Pulmonary artery endothelial cell (primary cell): ENCODE data around the gene TP63. TPM values are rescaled to one million over a fixed set of nuclear protein-coding genes. Genes with fewer than 3 reads are reported as not detected.

Experiments used
- DNase-seq: peaks from one replicate; pipeline ENCODE4 v3.0.0-alpha.2; 2011; ENCODE audit warnings: low read depth, low spot score
- total RNA-seq: library from RNA; depleted of rRNA; stranded (reverse); fragments of >200 nt; gene quantifications from 2 replicates; pipeline ENCODE4 v1.2.3, GENCODE V29; 2014

Gene TP63
- total RNA-seq, 1 donor from 2014 or later = not detected

DNA sequence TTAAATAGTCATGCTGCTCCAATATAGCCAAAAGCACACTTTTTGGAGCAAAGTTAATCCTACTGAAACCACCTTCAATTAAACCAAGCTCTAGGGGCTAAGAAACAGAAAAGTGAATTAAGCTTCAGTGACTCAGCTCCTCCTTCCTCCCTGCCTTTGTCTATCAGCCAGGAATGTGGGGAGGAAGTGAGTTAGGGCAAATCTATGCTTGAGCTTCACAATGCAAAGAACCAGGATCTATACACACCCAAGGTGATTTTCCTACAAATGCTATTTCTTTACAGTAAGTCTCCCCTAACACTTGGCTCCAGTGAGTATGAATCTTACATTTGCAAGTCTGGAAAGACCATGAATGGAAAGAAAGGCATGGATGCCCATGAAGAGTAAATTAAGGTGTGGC, 277.5 kb downstream of the TP63 start:
- peak; percentile 79 for DNase-seq

DNA sequence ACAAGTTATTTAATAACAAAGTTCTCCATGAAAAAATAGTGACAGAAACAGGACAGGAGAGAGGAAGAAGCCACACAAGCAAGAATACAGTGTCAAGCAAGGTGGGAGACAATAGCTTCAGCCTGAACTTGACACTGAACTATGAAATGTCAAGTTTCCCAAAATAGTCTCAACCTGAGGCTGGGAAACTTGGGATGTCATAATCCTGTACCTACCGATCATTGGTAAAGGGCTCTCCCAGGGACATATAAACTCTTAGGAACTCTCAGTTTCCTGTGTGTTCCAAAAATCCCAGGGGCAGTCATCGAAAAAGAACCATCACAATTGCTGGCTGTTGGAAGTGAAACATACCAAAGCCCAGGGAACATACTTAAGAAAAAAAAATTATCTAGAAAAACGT, 277.9 kb downstream of the TP63 start:
- no peak for DNase-seq

DNA sequence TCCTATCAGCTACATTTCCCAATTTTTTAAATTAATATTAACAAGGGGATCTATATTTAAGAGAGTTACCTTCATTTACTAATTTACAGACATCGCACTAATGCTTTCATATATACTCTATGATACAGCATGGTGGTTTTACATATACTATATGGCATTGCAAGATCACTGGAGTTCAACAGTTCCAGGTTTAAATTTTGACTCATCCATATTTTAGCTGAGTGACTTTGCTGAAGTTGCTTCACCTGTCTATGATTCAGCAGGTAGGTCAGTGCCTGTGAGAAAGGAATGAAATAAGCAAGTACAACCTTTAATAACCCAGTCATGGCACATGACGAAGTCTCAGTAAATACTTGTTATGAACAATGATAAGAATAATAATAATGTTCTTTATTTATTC, 278.4 kb downstream of the TP63 start:
- DNase-seq = no peak

DNA sequence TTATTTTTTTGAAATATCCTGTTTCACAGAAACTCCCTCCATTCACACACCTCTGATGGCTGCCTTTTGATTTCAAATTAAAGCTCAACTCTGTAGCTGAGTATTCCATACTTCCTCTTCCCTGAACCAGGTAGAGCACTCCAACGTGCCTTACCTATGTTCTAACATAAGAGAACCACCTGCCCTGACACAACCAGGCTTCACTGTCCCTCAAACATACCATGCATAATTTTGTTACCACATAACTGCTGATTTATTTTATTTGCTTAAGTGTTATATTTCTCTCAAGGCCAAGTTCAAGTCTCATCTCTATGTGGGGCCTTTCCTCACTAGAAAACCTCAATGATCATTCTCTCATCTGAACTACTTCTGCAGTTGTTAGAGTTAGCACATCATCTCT, 279.8 kb downstream of the TP63 start:
- no peak for DNase-seq

DNA sequence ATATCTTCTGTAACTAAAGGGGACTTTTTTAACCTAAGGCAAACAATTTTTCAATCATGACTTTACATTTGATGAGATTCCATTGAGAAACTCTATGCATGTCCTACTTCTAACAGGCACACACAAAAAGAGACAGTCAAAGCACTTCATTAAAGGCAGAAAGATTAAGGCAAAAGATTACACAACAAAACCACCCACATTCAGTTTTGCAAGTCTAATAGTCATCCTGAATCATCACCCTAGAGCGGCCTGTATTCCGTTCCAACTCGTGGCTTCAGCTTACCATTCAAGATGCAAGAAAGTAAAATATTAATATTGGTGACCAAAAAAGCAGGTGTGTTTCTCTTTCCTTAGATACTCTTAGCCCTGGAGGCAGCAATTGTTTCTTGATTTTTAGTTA, 283.6 kb downstream of the TP63 start:
- no peak for DNase-seq

DNA sequence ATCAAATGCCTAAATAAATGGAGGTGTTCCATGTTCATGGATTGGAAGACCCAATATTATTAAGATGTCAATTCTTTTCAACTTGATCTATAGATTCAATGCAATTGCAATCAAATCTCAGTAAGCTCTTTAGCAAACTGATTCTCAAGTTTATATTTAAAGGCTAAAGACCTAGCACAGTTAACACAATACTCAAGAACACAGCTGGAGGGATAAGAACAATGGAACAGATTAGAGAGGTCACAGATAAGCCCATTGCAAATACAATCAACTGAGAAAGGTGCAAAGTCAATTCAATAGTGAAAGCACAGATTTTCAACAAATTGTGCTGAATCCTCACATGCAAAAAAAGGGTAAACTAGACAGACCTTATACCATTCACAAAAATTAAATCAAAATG, 290.6 kb downstream of the TP63 start:
- no peak for DNase-seq

DNA sequence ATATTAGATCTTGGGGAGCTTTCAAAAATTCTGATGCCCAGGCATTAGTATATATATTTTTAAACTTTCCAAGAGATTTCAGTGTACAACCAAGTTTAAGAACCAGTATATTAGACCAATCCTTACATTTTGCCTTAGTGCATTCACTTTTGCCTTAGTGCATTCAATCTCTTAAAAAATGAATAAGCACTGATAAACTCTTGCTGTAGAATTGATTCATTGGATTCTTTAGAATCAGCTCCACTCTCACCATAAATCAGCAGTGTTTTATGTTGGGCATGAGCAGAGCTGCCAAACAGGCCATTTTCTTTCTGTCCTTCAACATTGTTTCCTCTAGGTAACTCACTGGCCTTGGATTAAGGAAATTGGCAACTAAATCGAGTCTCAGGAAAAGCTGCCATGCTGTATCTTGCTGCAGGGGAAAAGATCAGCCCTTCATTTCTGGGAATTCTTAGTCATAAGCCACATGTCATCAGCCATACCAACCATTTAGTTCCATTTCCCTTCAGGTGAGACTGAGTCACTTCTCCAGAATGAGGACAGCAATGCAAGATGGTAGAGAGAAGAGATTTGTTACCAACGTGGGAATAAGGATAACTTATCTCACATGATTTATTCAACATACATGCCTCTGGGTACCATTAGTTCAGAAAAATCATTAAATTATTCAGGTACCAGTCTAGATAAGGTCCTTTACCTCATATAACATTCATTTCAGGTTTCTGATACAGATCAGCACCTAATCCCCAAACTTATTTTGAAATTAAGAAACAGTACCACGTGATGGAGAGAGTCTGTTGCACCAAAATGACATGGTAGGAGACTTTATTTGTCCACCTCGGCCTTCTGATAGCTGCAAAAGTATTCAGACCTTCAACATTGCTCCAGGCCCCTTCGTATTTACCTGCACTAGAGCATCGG, 297.0 kb downstream of the TP63 start:
- no peak for DNase-seq

DNA sequence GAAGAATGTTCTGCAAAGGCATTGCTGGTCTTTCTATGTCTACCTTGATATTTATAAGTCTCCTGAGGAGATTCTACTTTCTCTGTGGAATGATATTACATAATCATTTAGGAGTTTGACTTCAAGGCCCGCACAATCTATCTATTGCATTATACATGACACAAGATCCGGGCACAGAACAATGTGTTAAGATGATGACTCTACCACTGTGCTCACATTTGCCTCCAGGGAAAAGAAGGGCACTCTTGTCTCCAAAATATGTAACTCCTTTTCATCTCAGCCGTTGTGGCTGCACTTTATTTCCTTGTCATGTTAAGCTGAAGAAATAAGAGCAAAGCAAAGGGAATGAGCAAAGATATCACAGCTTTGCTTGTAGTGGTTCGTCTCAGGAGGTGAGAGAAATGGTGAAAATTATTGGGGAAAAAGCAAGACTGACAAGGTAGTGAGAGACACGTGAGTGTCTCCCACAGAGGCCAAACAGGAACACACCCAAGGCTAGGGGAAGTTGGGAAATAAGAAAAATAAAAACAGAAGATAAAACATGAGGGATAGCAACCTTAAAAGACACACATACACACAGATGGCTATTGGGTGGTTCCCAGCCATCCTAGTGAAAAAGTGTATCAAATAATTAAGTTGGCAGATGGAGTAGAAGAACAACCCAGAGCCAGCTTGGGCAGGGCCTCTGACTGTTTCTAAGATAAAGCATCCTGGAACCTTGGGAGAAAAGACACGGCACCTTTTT, 305.2 kb downstream of the TP63 start:
- DNase-seq = no peak

DNA sequence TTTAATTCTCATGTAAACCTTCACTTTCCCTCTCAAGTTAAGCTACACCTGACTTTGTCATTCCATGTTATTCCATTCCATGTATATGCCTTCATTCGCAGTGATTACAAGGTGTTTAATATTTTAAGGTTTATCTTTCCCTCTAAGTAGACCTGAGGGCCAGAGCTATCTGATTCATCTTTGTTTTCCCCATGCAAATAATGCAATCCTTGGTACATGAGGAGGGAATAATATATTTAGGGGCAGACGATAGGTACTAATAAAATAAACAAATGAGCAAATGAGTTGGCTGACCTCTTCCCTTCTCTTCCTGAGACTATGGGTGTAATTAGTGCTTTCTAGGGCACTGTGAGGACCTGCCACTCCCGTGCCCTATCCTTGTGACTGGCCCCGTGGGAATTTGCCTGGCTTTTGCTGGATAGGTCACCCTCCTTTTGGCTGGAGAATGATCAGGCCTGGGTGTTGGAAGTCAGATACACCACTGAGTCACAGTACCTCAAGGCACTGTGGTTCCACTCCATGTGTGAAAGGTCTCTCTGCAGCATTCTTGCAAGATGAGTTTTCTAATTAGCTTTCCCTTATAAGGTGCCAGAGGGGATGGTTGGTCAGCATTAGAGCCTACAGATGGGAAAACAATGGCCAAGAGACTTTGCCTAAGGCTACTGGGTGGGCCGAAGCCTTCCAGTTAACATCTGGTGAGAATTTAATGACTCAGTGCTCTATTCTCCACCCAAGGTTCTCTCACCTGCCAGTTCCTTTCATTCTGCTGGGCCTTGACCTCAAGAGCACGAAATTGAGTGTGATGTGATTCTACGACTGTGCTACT, 306.3 kb downstream of the TP63 start:
- DNase-seq = peak; percentile 71

DNA sequence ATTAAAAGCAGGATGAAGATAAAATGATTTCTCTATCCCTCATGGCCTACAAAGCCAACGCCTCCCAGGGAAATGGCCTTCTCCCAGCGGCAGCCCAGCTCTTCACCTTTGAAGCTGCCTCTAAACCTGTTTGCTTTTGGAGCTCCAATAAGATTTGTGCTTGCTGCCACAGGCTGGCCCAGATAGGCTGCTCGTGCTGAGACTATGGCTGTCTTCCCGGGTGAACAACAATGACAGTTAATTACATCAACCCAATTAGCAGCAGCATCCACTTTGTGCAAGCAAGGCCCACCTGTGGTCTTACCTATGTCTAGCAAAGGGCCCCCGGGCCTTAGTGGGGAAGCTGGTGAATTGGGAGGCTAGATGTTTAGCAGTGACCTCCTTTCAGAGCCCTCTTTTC, 309.9 kb downstream of the TP63 start:
- DNase-seq = no peak

DNA sequence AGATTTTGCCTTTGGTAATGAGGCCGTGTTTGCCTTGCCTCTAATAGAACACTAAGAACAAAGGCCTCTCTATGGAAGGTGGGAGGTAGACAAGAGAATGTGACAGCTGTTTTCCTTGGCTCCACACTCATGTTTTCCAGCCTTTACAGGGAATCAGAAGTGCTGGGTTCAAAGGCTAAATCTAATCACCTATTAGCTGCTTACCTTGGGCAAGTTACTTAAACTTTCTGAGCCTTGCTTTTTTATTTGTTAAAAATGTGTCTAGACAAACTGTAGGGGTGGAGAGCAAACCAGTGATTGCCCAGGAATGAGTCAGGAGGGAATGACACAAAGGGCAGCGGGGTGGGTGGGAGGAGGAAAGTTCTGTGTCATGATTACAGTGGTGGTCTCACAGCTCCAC, 310.5 kb downstream of the TP63 start:
- no peak for DNase-seq

DNA sequence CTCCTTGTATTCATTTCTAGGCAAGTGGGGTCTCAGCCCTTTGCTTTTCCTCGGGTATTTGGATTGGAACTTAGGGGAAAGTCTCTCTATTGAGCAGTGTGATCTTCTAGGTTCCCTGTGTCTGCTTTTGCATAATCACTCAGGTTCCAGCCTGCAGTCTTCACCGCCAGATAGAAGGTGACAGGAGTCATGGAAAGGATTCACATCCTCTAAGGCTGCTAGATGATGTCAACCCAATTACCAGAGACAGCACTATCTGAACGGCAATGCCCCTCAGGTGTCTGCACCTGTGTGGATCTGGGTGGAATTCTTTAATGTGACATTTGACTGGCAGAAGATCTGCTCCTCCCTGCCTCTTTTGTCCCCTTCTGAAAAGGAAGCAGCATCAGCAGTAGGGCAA, 311.8 kb downstream of the TP63 start:
- no peak for DNase-seq

DNA sequence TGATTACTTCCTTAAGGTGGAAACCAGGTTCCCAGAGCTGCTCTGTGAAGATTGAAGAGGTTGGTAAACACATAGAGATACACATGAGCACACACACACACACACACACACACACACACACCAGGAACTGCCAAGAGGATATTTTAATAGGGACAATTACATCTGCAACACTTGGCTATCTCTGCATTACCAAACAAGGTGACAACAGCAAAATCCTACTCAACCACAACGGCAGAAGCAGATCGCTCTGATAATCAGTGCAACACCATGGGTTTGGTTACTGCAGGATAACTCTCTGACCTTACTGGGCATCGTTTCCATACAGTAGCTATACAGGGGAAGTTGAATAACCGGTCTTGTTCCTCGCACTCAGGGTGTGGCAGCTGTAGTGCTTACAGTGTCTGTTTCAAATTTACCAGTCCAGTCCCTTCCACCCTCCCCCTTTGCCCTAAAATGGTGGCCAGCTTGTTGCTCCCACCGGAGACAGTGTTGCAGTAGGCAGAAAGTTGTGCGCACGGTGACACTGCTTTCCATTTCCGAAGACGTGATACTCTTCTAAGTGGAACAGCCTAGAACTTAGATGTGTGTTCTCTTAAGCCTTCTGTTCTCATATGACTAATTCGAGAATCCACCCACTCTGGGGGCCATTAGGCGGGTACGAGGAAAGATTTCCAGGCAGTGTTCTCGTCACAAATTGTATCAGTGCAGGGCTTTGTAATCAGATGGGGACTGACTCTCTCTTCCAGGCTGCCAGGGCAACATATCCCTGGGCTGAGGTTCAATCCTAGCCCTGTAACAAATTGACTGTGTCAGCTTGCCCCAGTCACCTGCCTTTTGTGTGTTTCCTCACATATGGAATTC, 313.3 kb downstream of the TP63 start:
- no peak for DNase-seq

DNA sequence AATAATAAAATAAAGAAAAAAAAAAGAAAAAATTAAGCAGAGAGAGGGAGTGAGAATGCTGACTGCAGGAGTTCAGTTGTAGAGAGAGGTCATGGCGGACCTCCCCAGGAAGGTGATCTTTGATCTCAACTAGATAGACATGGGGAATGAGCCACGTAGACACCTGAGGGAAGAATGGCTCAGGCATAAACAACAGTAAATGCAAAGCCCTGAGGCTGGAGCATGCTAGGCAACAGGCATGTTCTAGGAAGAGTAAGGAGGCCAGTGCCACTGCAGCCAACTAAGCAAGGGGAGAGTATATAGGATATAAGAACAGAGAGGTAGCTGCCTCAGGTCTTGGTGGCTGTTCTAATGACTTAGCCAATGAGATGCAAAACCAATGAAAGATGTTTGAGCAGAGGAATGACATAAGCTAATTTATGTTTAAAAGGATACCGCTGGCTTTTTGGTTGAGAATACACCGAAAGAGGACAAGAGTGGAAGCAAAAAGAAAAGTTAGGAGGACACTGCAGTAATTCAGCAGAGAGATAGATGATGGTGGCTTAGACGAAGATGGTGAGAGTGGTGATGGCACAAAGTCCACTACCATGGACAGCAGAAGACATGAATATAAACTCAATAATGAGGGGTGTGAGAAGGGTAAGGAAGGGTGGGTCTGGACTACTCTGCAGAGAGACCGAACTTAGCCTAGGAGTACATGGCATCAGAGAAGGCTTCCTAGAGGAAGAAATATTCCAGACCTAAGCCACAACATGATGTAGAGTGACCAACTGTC, 314.9 kb downstream of the TP63 start:
- no peak for DNase-seq
